Activated B cell treated with CpG ODN at 0.5 μM for 24 hours (primary cell): ENCODE data around the gene IL6ST. TPM values are rescaled to one million over a fixed set of nuclear protein-coding genes. Genes with fewer than 3 reads are reported as not detected.
A peak's percentile ranks its signal among the peaks of the same experiment; 100 is the strongest.

ENCODE experiments used
- ATAC-seq: fragments of 200-7000 bp; cut with Tn5 transposase; one replicate; pipeline ENCODE4 v1.10.0; 2021; ENCODE audit warnings: low read depth, mild to moderate bottlenecking, moderate library complexity
- CTCF ChIA-PET: fragments of 350-600 bp; sonication (Branson Sonifier 250); formaldehyde crosslinking; loops from one replicate; lab custom pipeline; 2021; ENCODE audit warnings: antibody characterized with exemption; lab: Charles Lee
- POLR2A ChIA-PET: fragments of 350-600 bp; sonication (Branson Sonifier 250); formaldehyde crosslinking; loops from one replicate; lab custom pipeline; 2021; ENCODE audit warnings: antibody characterized with exemption; lab: Charles Lee
- DNase-seq: peaks from one replicate; pipeline ENCODE4 v3.0.0; 2022
- H3K27ac Mint-ChIP-seq: one replicate; pipeline ENCODE4 v1.8.0; 2020; ENCODE audit warnings: mixed read lengths
- H3K27me3 Mint-ChIP-seq: one replicate; pipeline ENCODE4 v1.8.0; 2021; ENCODE audit warnings: mixed read lengths
- H3K36me3 Mint-ChIP-seq: one replicate; pipeline ENCODE4 v1.8.0; 2021; ENCODE audit warnings: low read depth, mixed read lengths
- H3K4me1 Mint-ChIP-seq: one replicate; pipeline ENCODE4 v1.8.0; 2021; ENCODE audit warnings: mixed read lengths
- H3K4me3 Mint-ChIP-seq: one replicate; pipeline ENCODE4 v1.8.0; 2020; ENCODE audit warnings: mild to moderate bottlenecking, mixed read lengths
- H3K9me3 Mint-ChIP-seq: one replicate; pipeline ENCODE4 v1.8.0; 2020; ENCODE audit warnings: mixed read lengths
- CTCF ChIP-seq: fragments of 200-600 bp; IDR thresholded peaks from one replicate; pipeline ENCODE4 v1.8.0; 2022; ENCODE audit warnings: antibody characterized with exemption, mild to moderate bottlenecking
- intact Hi-C: fragments of 100-400 bp; cut with micrococcal nuclease; formaldehyde crosslinking; loops from one replicate; pipeline ENCODE4 v1.15.1; 2024
- total RNA-seq: library from RNA; stranded (reverse); gene quantifications from 2 replicates; pipeline ENCODE4 v1.2.3, GENCODE V29; 2022

IL6ST gene
- total RNA-seq, 1 donor from 2014 or later = 48.3 TPM

GRCh38 chr5:55997742-55998351 is 3.1 kb upstream of the IL6ST start:
- Mint-ChIP-seq H3K27me3 (peaks cover 5% of the 10 kb centered on the region), H3K27ac (no peak overlapping the region), H3K4me1 (peaks cover 23% of the 10 kb centered on the region), H3K4me3 (no peak overlapping the region), H3K9me3 (peaks cover 2% of the 10 kb centered on the region), H3K36me3 (peaks cover 10% of the 10 kb centered on the region)
- CTCF ChIA-PET = no interaction called here
- intact Hi-C loops = loop anchor here (5.0 kb wide), 3 partner anchors 74 to 839 kb away; no protein-coding TSS in a partner anchor
- ATAC-seq (no peak), DNase-seq (no peak)
- POLR2A ChIA-PET = no interaction called here
- no peak for TF ChIP-seq CTCF

- DNase-seq (peak; percentile 95), ATAC-seq (peak; percentile 92)
- intact Hi-C loops = loop anchor here (1.0 to 5.0 kb wide), 12 partner anchors 32 to 1178 kb away; partner anchors contain the start of genes PLPP1, SETD9 and SLC38A9
- no peak for TF ChIP-seq CTCF
- Mint-ChIP-seq H3K27ac (peak overlapping the region; percentile 95), H3K36me3 (peaks cover 10% of the 10 kb centered on the region), H3K4me3 (peak overlapping the region; percentile 96), H3K4me1 (peaks cover 37% of the 10 kb centered on the region), H3K27me3 (peaks cover 5% of the 10 kb centered on the region), H3K9me3 (no peaks in the 10 kb centered on the region)
- ChIA-PET CTCF (no interaction called here), POLR2A (interaction anchor here (0.5 to 2.1 kb wide), 12 partner anchors 13 to 1268 kb away, joined by 3 to 7 read pairs (median 3); partner anchors contain the start of gene GPBP1)
Observed at GRCh38 chr5:55994998-55995914, 493 bp upstream of the IL6ST start.

GRCh38 chr5:55993731-55994494 is 850 bp downstream of the IL6ST start:
- H3K4me3 Mint-ChIP-seq = peak overlapping the region; percentile 96
- no peaks in the 10 kb centered on the region for H3K9me3 Mint-ChIP-seq
- peaks cover 5% of the 10 kb centered on the region for H3K27me3 Mint-ChIP-seq
- DNase-seq (no peak), ATAC-seq (no peak)
- CTCF ChIA-PET = interaction anchor here (1.0 kb wide), 1 partner anchor 275 kb away, joined by 3 read pairs; no protein-coding TSS in a partner anchor
- H3K4me1 Mint-ChIP-seq = peaks cover 38% of the 10 kb centered on the region
- POLR2A ChIA-PET = interaction anchor here (0.6 to 2.1 kb wide), 5 partner anchors 11 to 1180 kb away, joined by 3 to 7 read pairs (median 4); partner anchors contain the start of gene GPBP1
- H3K27ac Mint-ChIP-seq = peak overlapping the region; percentile 95
- H3K36me3 Mint-ChIP-seq = peaks cover 10% of the 10 kb centered on the region
- intact Hi-C loops = loop anchor here (2.0 to 5.0 kb wide), 4 partner anchors 33 to 821 kb away; partner anchors contain the start of genes CDC20B and SLC38A9
- TF ChIP-seq CTCF = no peak

DNA sequence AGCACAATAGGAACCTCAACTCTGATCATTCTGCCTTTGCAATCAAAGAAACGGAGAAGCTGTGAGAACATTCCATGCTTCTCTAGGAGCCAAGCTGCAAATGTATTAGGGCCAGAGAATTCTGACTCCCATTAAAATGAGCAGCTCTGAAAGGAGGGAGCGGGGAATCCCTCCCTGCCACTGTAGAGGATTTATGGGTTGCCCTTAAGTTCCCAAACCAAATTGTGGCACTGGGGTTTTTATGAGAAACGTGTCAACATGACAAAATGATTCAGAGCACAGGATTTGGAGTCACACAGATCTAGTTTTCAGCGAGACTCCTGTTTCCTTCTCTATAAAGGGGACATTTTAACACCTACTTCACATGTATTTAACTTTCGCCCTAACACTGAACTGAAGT is 1.8 kb downstream of the IL6ST start:
- H3K27ac Mint-ChIP-seq = no peak overlapping the region
- H3K36me3 Mint-ChIP-seq = peaks cover 10% of the 10 kb centered on the region
- ChIA-PET CTCF (interaction anchor here (0.6 to 0.8 kb wide), 2 partner anchors 10 to 57 kb away, joined by 3 to 4 read pairs; no protein-coding TSS in a partner anchor), POLR2A (interaction anchor here (2.1 kb wide), 1 partner anchor 10 kb away, joined by 7 read pairs; no protein-coding TSS in a partner anchor)
- intact Hi-C loops = loop anchor here (2.0 to 5.0 kb wide), 2 partner anchors 281 to 820 kb away; partner anchors contain the start of genes CDC20B and SLC38A9
- peak overlapping the region; percentile 96 for H3K4me3 Mint-ChIP-seq
- no peak for DNase-seq
- peaks cover 3% of the 10 kb centered on the region for H3K27me3 Mint-ChIP-seq
- TF ChIP-seq CTCF = no peak
- H3K9me3 Mint-ChIP-seq = no peaks in the 10 kb centered on the region
- ATAC-seq = no peak
- peaks cover 38% of the 10 kb centered on the region for H3K4me1 Mint-ChIP-seq
